ENCODE data around the gene ERN2.

- no peak for TF ChIP-seq POLR2A (IDR thresholded peaks at IDR 0.05; ENCODE audit: low read depth, low read length)
- TF ChIP-seq POLR2AphosphoS5 (IDR thresholded peaks at IDR 0.05; ENCODE audit: low read depth, low read length) = no peak
Measured at GRCh38 chr16:23739516-23739915, 26.5 kb upstream of the ERN2 start.
